ENCODE measurements around the gene ZBTB42. TPM values are rescaled to one million over a fixed set of nuclear protein-coding genes. Genes with fewer than 3 reads are reported as not detected.

Gene ZBTB42
- total and polyA plus RNA-seq, 2 of the 4 experiments (the other 2 are of a cell fraction) = 1.3 to 2.3 TPM

DNA sequence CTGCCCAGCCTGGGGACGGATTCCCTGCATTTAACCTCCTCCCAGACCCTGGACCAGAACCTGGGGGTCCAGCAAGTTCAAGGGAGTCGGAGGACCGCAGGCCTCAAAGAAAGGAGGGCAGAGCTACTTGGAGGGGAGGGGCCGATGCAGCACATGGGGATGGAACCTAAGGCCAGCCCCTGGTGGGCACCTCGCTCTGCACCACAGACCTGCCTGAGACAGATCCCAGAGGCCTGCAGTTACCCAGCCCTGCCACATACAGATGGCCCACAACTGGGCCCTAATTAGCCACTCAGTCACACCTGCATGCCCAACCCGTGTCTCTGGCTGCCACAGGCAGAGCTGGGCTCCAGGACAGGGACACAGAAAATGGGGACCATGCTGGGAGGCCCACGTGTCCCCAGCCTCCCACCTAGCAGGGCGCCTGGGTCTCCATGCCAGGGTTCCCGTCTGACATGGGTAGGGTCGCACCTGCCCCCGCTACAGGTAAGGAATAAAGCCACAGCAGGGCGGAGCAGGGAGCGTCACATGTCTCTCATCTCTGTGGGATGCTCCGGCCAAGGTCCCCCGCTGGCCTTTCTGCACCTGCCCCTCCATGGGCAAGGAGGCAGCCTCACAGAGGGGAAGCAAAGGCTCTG lies 22.1 kb upstream of the ZBTB42 start:
- Histone ChIP-seq H3K4me3 (ENCODE audit: insufficient read depth, low read depth, low read length) (no peak overlapping the region), H3K14ac (replicated peaks; ENCODE audit: low read depth, low read length) (no peak overlapping the region), H2AK9ac (replicated peaks; ENCODE audit: low read depth, low read length, poor library complexity) (no peak overlapping the region), H4K5ac (ENCODE audit: low read depth, low read length) (no peak overlapping the region), H3K4me1 (ENCODE audit: control insufficient read depth, insufficient read depth, low read length) (no peaks in the 10 kb centered on the region), H2AK5ac (ENCODE audit: low read depth, low read length) (no peak overlapping the region), H4K20me1 (ENCODE audit: insufficient read depth, low read length) (peaks cover 47% of the 10 kb centered on the region), H2AFZ (replicated peaks; ENCODE audit: low read length, poor library complexity) (no peak overlapping the region), H3K27ac (ENCODE audit: insufficient read depth, low read length) (no peak overlapping the region), H3K9me1 (ENCODE audit: insufficient read depth, low read length) (no peaks in the 10 kb centered on the region), H3K4me2 (ENCODE audit: low read depth, low read length) (no peak overlapping the region), H3K56ac (ENCODE audit: extremely low read depth, insufficient read depth, low read length) (no peak overlapping the region), H2BK20ac (ENCODE audit: low read depth, low read length) (no peak overlapping the region), H4K8ac (ENCODE audit: low read depth in 2 of 2, low read length in 2 of 2) (no peak overlapping the region), H3K36me3 (ENCODE audit: control insufficient read depth, insufficient read depth, low read length) (peaks cover 43% of the 10 kb centered on the region), H4K91ac (ENCODE audit: insufficient read depth, low read depth, low read length) (no peak overlapping the region), H3K4ac (ENCODE audit: low read depth, low read length) (no peak overlapping the region), H3K23ac (ENCODE audit: low read depth, low read length) (no peak overlapping the region), H2BK15ac (ENCODE audit: low read depth, low read length) (no peak overlapping the region), H3K27me3 (ENCODE audit: control insufficient read depth, insufficient read depth, low read length) (no peaks in the 10 kb centered on the region), H3K79me1 (ENCODE audit: low read depth in 1 of 2, low read length in 2 of 2) (peaks cover 8 to 43% of the 10 kb centered on the region in 2 experiments), H3K9me3 (ENCODE audit: control insufficient read depth, insufficient read depth, low read length) (no peaks in the 10 kb centered on the region), H2BK5ac (ENCODE audit: low read depth, low read length, poor library complexity, severe bottlenecking) (no peak overlapping the region), H3K9ac (ENCODE audit: low read depth, low read length) (no peak overlapping the region), H3K18ac (ENCODE audit: low read depth, low read length) (no peak overlapping the region), H2BK120ac (ENCODE audit: low read depth, low read length) (no peak overlapping the region)
- in situ Hi-C loops (cut with MboI; ENCODE audit: low sequenced_read_pairs) = no loop called here
- WGBS, 2 experiments (ENCODE audit: extremely low coverage in 2 of 2, insufficient read length in 1 of 2) = 81% methylated on average over 7 of the region's 15 CpGs; no CpG with 5 or more reads in 1 of the 2 experiments
- dilution Hi-C loops (cut with HindIII; ENCODE audit: low sequenced_read_pairs, unreplicated experiment) = no loop called here
- DNase-seq (no peak), ATAC-seq (ENCODE audit: low read depth) (no peak)
- no peak for TF ChIP-seq SMC3 (IDR thresholded peaks at IDR 0.05; ENCODE audit: low read depth, low read length)
- TF ChIP-seq, protein P1, sequence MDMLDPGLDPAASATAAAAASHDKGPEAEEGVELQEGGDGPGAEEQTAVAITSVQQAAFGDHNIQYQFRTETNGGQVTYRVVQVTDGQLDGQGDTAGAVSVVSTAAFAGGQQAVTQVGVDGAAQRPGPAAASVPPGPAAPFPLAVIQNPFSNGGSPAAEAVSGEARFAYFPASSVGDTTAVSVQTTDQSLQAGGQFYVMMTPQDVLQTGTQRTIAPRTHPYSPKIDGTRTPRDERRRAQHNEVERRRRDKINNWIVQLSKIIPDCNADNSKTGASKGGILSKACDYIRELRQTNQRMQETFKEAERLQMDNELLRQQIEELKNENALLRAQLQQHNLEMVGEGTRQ (IDR thresholded peaks at IDR 0.05; ENCODE audit: low read depth, low read length) = no peak
- TF ChIP-seq MAFK (IDR thresholded peaks at IDR 0.05; ENCODE audit: low read depth, low read length) = no peak
- TF ChIP-seq RAD21 (IDR thresholded peaks at IDR 0.05; ENCODE audit: low read length) = no peak
- no peak for TF ChIP-seq MXI1 (IDR thresholded peaks at IDR 0.05; ENCODE audit: borderline replicate concordance, low read depth, low read length)
- BruUV-seq (replicated peaks) = no TSS peak
- ChIA-PET POLR2A (ENCODE audit: unreplicated experiment) (no interaction called here), CTCF (no interaction called here)
- intact Hi-C loops (cut with micrococcal nuclease) = no loop called here
